HCT116 (cell line): ENCODE measurements around the gene CHMP4B. TPM values are rescaled to one million over a fixed set of nuclear protein-coding genes. Genes with fewer than 3 reads are reported as not detected.

Source experiments
- ATAC-seq: fragments of 200-7000 bp; cut with Tn5 transposase; 2 replicates; pipeline ENCODE4 v1.9.1; 2020; ENCODE audit warnings: mild to moderate bottlenecking, moderate library complexity
- BruUV-seq: library from RNA; stranded (reverse); fragments of 400-500 nt; replicated peaks from 2 replicates; lab custom pipeline; 2021; lab: Mats Ljungman, UMichigan
- CTCF ChIA-PET: fragments of 300-600 bp; sonication (Branson Sonifier 250); formaldehyde crosslinking; loops from one replicate; lab custom pipeline; 2021; ENCODE audit warnings: antibody characterized with exemption; lab: Charles Lee
- POLR2A ChIA-PET: fragments of 300-600, 350-600 bp; sonication (Branson Sonifier 250); formaldehyde crosslinking; loops from one replicate; lab custom pipeline; 2021; ENCODE audit warnings: antibody characterized with exemption; lab: Charles Lee
- RAD21 ChIA-PET, 2 experiments: fragments of 300-600 bp; sonication (Branson Sonifier 250); formaldehyde crosslinking; loops; one replicate each; lab custom pipeline; 2023; ENCODE audit warnings: low total read pairs in 2 of 2; ENCODE audit not compliant: uncharacterized antibody in 2 of 2, unreplicated experiment in 2 of 2, low non-redundant PET in 1 of 2; lab: Charles Lee
- DNase-seq: peaks from one replicate; pipeline ENCODE4 v3.0.0-alpha.2; 2010; ENCODE audit warnings: low read depth, low spot score
- H2AFZ ChIP-seq: fragments of 200-600 bp; shearing (Covaris generic), sonication (generic); 2 replicates; pipeline ENCODE4 v1.6.1; 2017; ENCODE audit warnings: low read depth, mixed run types, mixed read lengths, antibody characterized with exemption, low read length; ENCODE audit not compliant: poor library complexity, severe bottlenecking
- H3K27ac ChIP-seq: 2 replicates; pipeline ENCODE4 v1.5.1; 2012; ENCODE audit warnings: low read depth, low read length
- H3K27me3 ChIP-seq: fragments of 200-600 bp; sonication (generic); 2 replicates; pipeline ENCODE4 v1.6.1; 2016; ENCODE audit warnings: mixed run types, low read length, mixed read lengths; ENCODE audit not compliant: insufficient read depth
- H3K36me3 ChIP-seq, 2 experiments: fragments of 200-500 bp in 1 of 2; fragments of 200-600 bp in 1 of 2; sonication (Bioruptor generic) in 1 of 2; sonication (generic) in 1 of 2; 2 replicates each; pipeline versions ENCODE4 v1.5.1 to v1.6.1; 2014 to 2016; ENCODE audit warnings: low read length in 2 of 2, inconsistent platforms in 1 of 2, mixed read lengths in 1 of 2, mixed run types in 1 of 2; ENCODE audit not compliant: insufficient read depth in 2 of 2, control insufficient read depth in 1 of 2
- H3K4me1 ChIP-seq, 2 experiments: fragments of 200-600 bp in 1 of 2; sonication (generic) in 1 of 2; 2 replicates each; pipeline versions ENCODE4 v1.5.1 to v1.6.1; 2012 to 2017; ENCODE audit warnings: low read length in 2 of 2, inconsistent platforms in 1 of 2, mild to moderate bottlenecking in 1 of 2, mixed read lengths in 1 of 2, mixed run types in 1 of 2, moderate library complexity in 1 of 2; ENCODE audit not compliant: insufficient read depth in 2 of 2, control insufficient read depth in 1 of 2
- H3K4me2 ChIP-seq: fragments of 200-600 bp; sonication (generic); 2 replicates; pipeline ENCODE4 v1.6.1; 2017; ENCODE audit warnings: mixed run types, low read length, mixed read lengths
- H3K4me3 ChIP-seq, 2 experiments: fragments of 200-600 bp in 1 of 2; sonication (generic) in 1 of 2; replicated peaks in 1 of 2; 2 replicates each; pipeline ENCODE4 v1.5.1; 2011 to 2016; ENCODE audit warnings: low read length in 2 of 2, control low read depth in 1 of 2, low read depth in 1 of 2, mild to moderate bottlenecking in 1 of 2, mixed read lengths in 1 of 2, mixed run types in 1 of 2
- H3K79me2 ChIP-seq: fragments of 200-600 bp; sonication (generic); 2 replicates; pipeline ENCODE4 v1.6.1; 2017; ENCODE audit warnings: mild to moderate bottlenecking, mixed run types, low read length, moderate library complexity, mixed read lengths; ENCODE audit not compliant: insufficient read depth
- H3K9ac ChIP-seq: fragments of 200-600 bp; sonication (generic); 2 replicates; pipeline ENCODE4 v1.6.1; 2016; ENCODE audit warnings: low read length, mixed read lengths
- H3K9me2 ChIP-seq: fragments of 200-600 bp; sonication (generic), shearing (Covaris generic); 2 replicates; pipeline ENCODE4 v1.6.1; 2017; ENCODE audit warnings: mixed run types, mild to moderate bottlenecking, moderate library complexity; ENCODE audit not compliant: insufficient read depth
- H3K9me3 ChIP-seq, 2 experiments: fragments of 200-500 bp in 1 of 2; fragments of 200-600 bp in 1 of 2; sonication (Bioruptor generic) in 1 of 2; sonication (generic) in 1 of 2; 2 replicates each; pipeline ENCODE4 v1.6.1; 2014 to 2017; ENCODE audit warnings: low read length in 2 of 2, mixed read lengths in 2 of 2, inconsistent platforms in 1 of 2, low read depth in 1 of 2, mild to moderate bottlenecking in 1 of 2, mixed run types in 1 of 2, moderate library complexity in 1 of 2; ENCODE audit not compliant: control insufficient read depth in 1 of 2, insufficient read depth in 1 of 2
- H4K20me1 ChIP-seq: fragments of 200-600 bp; sonication (generic), shearing (Covaris generic); 2 replicates; pipeline ENCODE4 v1.6.1; 2017; ENCODE audit warnings: mixed run types, mild to moderate bottlenecking, moderate library complexity; ENCODE audit not compliant: insufficient read depth
- CBX3 ChIP-seq: IDR thresholded peaks from 2 replicates; pipeline ENCODE4 v1.6.1; 2012; ENCODE audit warnings: low read depth
- CEBPB ChIP-seq: IDR thresholded peaks from 2 replicates; pipeline ENCODE4 v1.6.1; 2012; ENCODE audit warnings: low read depth
- EGR1 ChIP-seq: IDR thresholded peaks from 2 replicates; pipeline ENCODE4 v1.6.1; 2012; ENCODE audit warnings: low read depth
- ELF1 ChIP-seq: IDR thresholded peaks from 2 replicates; pipeline ENCODE4 v1.6.1; 2012; ENCODE audit warnings: low read depth, borderline replicate concordance
- EZH2 ChIP-seq: fragments of 200-600 bp; sonication (generic); IDR thresholded peaks from 2 replicates; pipeline ENCODE4 v1.6.1; 2017; ENCODE audit warnings: antibody characterized with exemption, mixed run types
- EZH2phosphoT487 ChIP-seq: fragments of 200-600 bp; IDR thresholded peaks from 2 replicates; pipeline ENCODE4 v1.6.1; 2018; ENCODE audit warnings: antibody characterized with exemption, borderline replicate concordance
- POLR2A ChIP-seq: IDR thresholded peaks from 2 replicates; pipeline ENCODE4 v1.7.0; 2011; ENCODE audit warnings: borderline replicate concordance; ENCODE audit not compliant: insufficient read depth, insufficient read length; ENCODE audit errors: extremely low read depth
- POLR2AphosphoS5 ChIP-seq: IDR thresholded peaks from 2 replicates; pipeline ENCODE4 v1.6.1; 2011; ENCODE audit warnings: mild to moderate bottlenecking, low read depth, low read length, moderate library complexity
- SIN3A ChIP-seq: IDR thresholded peaks from 2 replicates; pipeline ENCODE4 v1.6.1; 2012; ENCODE audit warnings: low read depth
- SP1 ChIP-seq: IDR thresholded peaks from 2 replicates; pipeline ENCODE4 v1.6.1; 2012; ENCODE audit warnings: low read depth
- SRF ChIP-seq: IDR thresholded peaks from 2 replicates; pipeline ENCODE4 v1.6.1; 2012; ENCODE audit warnings: low read depth
- TCF7L2 ChIP-seq: IDR thresholded peaks from 2 replicates; pipeline ENCODE4 v1.7.0; 2011; ENCODE audit warnings: borderline replicate concordance, inconsistent platforms; ENCODE audit not compliant: insufficient read depth, insufficient read length; ENCODE audit errors: extremely low read depth
- YY1 ChIP-seq: IDR thresholded peaks from 2 replicates; pipeline ENCODE4 v1.6.1; 2011; ENCODE audit warnings: low read length, low read depth, moderate library complexity, mild to moderate bottlenecking; ENCODE audit not compliant: insufficient replicate concordance; ENCODE audit errors: extremely low read depth
- ZFX ChIP-seq: fragments of 450-650 bp; IDR thresholded peaks from 2 replicates; pipeline ENCODE4 v1.6.1; 2017
- ZNF274 ChIP-seq: fragments of 200-500 bp; sonication (Bioruptor generic); IDR thresholded peaks from 2 replicates; pipeline ENCODE4 v1.6.1; 2014; ENCODE audit warnings: mild to moderate bottlenecking, low read depth, low read length, inconsistent platforms
- intact Hi-C: fragments of 100-400 bp; cut with micrococcal nuclease; formaldehyde crosslinking; loops from 2 replicates; pipeline ENCODE4 v1.10.0; 2022
- total RNA-seq: library from RNA; stranded (reverse); gene quantifications from one replicate; pipeline ENCODE4 v1.2.1, GENCODE V29; 2021; ENCODE audit not compliant: unreplicated experiment
- TF ChIP-seq, protein P1 (sequence below), 3 experiments: fragments of 200-600 bp in 1 of 3; sonication (generic) in 1 of 3; IDR thresholded peaks in 2 of 3; conservative IDR thresholded peaks in 1 of 3; 2 replicates each; pipeline ENCODE4 v1.5.1; 2012 to 2017; ENCODE audit warnings: low read depth in 2 of 3, low read length in 2 of 3, antibody characterized with exemption in 1 of 3, borderline replicate concordance in 1 of 3, control low read depth in 1 of 3, mild to moderate bottlenecking in 1 of 3, mixed read lengths in 1 of 3, mixed run types in 1 of 3, moderate library complexity in 1 of 3; ENCODE audit not compliant: insufficient read depth in 1 of 3
- TF ChIP-seq, protein P2 (sequence below): IDR thresholded peaks from 2 replicates; pipeline ENCODE4 v1.6.1; 2012; ENCODE audit warnings: low read depth
- TF ChIP-seq, protein P3 (sequence below): IDR thresholded peaks from 2 replicates; pipeline ENCODE4 v1.6.1; 2011; ENCODE audit warnings: mild to moderate bottlenecking, low read length, moderate library complexity; ENCODE audit not compliant: insufficient replicate concordance; ENCODE audit errors: extremely low read depth

Gene CHMP4B
- total RNA-seq, 1 experiment from 2014 or later: 56.9 TPM

DNA sequence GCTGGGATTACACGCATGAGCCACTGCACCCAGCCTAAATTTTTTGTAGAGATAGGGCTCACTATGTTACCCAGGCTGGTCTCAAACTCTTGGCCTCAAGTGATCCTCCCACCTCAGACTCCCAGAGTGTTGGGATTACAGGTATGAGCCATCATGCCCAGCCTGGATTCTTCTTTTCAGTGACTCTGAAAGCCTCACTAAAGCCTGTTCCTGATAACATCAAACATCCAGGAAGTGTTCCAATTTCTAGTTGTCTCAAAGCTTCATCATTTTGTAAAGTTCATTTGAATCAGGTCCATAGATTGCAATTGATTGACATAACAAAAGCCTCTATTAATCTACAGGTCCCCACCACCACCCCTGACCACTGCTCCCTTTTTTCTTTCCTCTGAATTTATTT, 29.2 kb upstream of the CHMP4B start:
- CTCF ChIA-PET: interaction anchor here (1.6 kb wide), 1 partner anchor 10 kb away, joined by 7 read pairs; no protein-coding TSS in a partner anchor
- Histone ChIP-seq H3K9me3 (no peaks in the 10 kb centered on the region), H3K9ac (no peak overlapping the region), H3K79me2 (no peaks in the 10 kb centered on the region), H4K20me1 (no peaks in the 10 kb centered on the region), H3K4me3 (no peak overlapping the region), H3K9me2 (no peaks in the 10 kb centered on the region), H3K36me3 (no peaks in the 10 kb centered on the region), H3K27ac (no peak overlapping the region), H2AFZ (no peak overlapping the region), H3K27me3 (no peaks in the 10 kb centered on the region), H3K4me1 (peaks cover 17 to 30% of the 10 kb centered on the region in 2 experiments), H3K4me2 (no peak overlapping the region)
- intact Hi-C loops: no loop called here
- no peak for ATAC-seq
- POLR2A ChIA-PET: no interaction called here
- no peak for DNase-seq
- TF ChIP-seq CBX3 (no peak), POLR2A (no peak), ELF1 (no peak), SP1 (no peak), EGR1 (no peak), EZH2 (no peak), SIN3A (no peak), POLR2AphosphoS5 (no peak), YY1 (no peak), ZFX (no peak), SRF (no peak), EZH2phosphoT487 (no peak), CEBPB (no peak), ZNF274 (no peak), TCF7L2 (no peak)
- TF ChIP-seq, protein P1, sequence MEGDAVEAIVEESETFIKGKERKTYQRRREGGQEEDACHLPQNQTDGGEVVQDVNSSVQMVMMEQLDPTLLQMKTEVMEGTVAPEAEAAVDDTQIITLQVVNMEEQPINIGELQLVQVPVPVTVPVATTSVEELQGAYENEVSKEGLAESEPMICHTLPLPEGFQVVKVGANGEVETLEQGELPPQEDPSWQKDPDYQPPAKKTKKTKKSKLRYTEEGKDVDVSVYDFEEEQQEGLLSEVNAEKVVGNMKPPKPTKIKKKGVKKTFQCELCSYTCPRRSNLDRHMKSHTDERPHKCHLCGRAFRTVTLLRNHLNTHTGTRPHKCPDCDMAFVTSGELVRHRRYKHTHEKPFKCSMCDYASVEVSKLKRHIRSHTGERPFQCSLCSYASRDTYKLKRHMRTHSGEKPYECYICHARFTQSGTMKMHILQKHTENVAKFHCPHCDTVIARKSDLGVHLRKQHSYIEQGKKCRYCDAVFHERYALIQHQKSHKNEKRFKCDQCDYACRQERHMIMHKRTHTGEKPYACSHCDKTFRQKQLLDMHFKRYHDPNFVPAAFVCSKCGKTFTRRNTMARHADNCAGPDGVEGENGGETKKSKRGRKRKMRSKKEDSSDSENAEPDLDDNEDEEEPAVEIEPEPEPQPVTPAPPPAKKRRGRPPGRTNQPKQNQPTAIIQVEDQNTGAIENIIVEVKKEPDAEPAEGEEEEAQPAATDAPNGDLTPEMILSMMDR (IDR thresholded peaks at IDR 0.05 in 2 of 3, conservative IDR thresholded peaks at IDR 0.05 in 1 of 3; ENCODE audit: borderline replicate concordance in 1 of 3, insufficient read depth in 1 of 3, low read depth in 2 of 3, low read length in 2 of 3): no peak
- TF ChIP-seq, protein P2, sequence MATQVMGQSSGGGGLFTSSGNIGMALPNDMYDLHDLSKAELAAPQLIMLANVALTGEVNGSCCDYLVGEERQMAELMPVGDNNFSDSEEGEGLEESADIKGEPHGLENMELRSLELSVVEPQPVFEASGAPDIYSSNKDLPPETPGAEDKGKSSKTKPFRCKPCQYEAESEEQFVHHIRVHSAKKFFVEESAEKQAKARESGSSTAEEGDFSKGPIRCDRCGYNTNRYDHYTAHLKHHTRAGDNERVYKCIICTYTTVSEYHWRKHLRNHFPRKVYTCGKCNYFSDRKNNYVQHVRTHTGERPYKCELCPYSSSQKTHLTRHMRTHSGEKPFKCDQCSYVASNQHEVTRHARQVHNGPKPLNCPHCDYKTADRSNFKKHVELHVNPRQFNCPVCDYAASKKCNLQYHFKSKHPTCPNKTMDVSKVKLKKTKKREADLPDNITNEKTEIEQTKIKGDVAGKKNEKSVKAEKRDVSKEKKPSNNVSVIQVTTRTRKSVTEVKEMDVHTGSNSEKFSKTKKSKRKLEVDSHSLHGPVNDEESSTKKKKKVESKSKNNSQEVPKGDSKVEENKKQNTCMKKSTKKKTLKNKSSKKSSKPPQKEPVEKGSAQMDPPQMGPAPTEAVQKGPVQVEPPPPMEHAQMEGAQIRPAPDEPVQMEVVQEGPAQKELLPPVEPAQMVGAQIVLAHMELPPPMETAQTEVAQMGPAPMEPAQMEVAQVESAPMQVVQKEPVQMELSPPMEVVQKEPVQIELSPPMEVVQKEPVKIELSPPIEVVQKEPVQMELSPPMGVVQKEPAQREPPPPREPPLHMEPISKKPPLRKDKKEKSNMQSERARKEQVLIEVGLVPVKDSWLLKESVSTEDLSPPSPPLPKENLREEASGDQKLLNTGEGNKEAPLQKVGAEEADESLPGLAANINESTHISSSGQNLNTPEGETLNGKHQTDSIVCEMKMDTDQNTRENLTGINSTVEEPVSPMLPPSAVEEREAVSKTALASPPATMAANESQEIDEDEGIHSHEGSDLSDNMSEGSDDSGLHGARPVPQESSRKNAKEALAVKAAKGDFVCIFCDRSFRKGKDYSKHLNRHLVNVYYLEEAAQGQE: no peak
- TF ChIP-seq, protein P3, sequence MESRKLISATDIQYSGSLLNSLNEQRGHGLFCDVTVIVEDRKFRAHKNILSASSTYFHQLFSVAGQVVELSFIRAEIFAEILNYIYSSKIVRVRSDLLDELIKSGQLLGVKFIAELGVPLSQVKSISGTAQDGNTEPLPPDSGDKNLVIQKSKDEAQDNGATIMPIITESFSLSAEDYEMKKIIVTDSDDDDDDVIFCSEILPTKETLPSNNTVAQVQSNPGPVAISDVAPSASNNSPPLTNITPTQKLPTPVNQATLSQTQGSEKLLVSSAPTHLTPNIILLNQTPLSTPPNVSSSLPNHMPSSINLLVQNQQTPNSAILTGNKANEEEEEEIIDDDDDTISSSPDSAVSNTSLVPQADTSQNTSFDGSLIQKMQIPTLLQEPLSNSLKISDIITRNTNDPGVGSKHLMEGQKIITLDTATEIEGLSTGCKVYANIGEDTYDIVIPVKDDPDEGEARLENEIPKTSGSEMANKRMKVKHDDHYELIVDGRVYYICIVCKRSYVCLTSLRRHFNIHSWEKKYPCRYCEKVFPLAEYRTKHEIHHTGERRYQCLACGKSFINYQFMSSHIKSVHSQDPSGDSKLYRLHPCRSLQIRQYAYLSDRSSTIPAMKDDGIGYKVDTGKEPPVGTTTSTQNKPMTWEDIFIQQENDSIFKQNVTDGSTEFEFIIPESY: no peak
- RAD21 ChIA-PET: no interaction called here
- BruUV-seq: no TSS peak
